ENCODE data around the gene RETREG2.

DNA sequence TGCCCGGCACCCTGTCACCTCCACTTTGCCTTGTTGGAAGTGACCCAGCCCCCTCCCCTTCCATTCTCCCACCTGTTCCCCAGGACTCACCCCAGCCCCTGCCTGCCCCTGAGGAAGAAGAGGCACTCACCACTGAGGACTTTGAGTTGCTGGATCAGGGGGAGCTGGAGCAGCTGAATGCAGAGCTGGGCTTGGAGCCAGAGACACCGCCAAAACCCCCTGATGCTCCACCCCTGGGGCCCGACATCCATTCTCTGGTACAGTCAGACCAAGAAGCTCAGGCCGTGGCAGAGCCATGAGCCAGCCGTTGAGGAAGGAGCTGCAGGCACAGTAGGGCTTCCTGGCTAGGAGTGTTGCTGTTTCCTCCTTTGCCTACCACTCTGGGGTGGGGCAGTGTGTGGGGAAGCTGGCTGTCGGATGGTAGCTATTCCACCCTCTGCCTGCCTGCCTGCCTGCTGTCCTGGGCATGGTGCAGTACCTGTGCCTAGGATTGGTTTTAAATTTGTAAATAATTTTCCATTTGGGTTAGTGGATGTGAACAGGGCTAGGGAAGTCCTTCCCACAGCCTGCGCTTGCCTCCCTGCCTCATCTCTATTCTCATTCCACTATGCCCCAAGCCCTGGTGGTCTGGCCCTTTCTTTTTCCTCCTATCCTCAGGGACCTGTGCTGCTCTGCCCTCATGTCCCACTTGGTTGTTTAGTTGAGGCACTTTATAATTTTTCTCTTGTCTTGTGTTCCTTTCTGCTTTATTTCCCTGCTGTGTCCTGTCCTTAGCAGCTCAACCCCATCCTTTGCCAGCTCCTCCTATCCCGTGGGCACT, 4.5 kb downstream of the RETREG2 start:
- TF ChIP-seq EP300 (IDR thresholded peaks at IDR 0.05; ENCODE audit: borderline replicate concordance) (no peak), TAF1 (IDR thresholded peaks at IDR 0.05; ENCODE audit: low read depth) (no peak), ZBTB7A (IDR thresholded peaks at IDR 0.05; ENCODE audit: low read depth) (no peak), CEBPB (IDR thresholded peaks at IDR 0.05) (no peak), RAD21 (IDR thresholded peaks at IDR 0.05; ENCODE audit: low read depth) (no peak), TEAD4 (IDR thresholded peaks at IDR 0.05) (no peak), FOXM1 (IDR thresholded peaks at IDR 0.05; ENCODE audit: borderline replicate concordance, low read depth) (no peak), YY1 (IDR thresholded peaks at IDR 0.05; ENCODE audit: low read depth) (no peak), NFIC (IDR thresholded peaks at IDR 0.05) (no peak), CREB1 (IDR thresholded peaks at IDR 0.05; ENCODE audit: low read depth) (no peak), TCF12 (IDR thresholded peaks at IDR 0.05; ENCODE audit: low read depth) (no peak)
- TF ChIP-seq, protein P1, sequence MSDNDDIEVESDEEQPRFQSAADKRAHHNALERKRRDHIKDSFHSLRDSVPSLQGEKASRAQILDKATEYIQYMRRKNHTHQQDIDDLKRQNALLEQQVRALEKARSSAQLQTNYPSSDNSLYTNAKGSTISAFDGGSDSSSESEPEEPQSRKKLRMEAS (IDR thresholded peaks at IDR 0.05): no peak
- TF ChIP-seq, protein P2, sequence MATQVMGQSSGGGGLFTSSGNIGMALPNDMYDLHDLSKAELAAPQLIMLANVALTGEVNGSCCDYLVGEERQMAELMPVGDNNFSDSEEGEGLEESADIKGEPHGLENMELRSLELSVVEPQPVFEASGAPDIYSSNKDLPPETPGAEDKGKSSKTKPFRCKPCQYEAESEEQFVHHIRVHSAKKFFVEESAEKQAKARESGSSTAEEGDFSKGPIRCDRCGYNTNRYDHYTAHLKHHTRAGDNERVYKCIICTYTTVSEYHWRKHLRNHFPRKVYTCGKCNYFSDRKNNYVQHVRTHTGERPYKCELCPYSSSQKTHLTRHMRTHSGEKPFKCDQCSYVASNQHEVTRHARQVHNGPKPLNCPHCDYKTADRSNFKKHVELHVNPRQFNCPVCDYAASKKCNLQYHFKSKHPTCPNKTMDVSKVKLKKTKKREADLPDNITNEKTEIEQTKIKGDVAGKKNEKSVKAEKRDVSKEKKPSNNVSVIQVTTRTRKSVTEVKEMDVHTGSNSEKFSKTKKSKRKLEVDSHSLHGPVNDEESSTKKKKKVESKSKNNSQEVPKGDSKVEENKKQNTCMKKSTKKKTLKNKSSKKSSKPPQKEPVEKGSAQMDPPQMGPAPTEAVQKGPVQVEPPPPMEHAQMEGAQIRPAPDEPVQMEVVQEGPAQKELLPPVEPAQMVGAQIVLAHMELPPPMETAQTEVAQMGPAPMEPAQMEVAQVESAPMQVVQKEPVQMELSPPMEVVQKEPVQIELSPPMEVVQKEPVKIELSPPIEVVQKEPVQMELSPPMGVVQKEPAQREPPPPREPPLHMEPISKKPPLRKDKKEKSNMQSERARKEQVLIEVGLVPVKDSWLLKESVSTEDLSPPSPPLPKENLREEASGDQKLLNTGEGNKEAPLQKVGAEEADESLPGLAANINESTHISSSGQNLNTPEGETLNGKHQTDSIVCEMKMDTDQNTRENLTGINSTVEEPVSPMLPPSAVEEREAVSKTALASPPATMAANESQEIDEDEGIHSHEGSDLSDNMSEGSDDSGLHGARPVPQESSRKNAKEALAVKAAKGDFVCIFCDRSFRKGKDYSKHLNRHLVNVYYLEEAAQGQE (IDR thresholded peaks at IDR 0.05; ENCODE audit: low read depth): no peak
- TF ChIP-seq, protein P3, sequence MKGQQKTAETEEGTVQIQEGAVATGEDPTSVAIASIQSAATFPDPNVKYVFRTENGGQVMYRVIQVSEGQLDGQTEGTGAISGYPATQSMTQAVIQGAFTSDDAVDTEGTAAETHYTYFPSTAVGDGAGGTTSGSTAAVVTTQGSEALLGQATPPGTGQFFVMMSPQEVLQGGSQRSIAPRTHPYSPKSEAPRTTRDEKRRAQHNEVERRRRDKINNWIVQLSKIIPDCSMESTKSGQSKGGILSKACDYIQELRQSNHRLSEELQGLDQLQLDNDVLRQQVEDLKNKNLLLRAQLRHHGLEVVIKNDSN (IDR thresholded peaks at IDR 0.05): no peak
